ENCODE data around the gene MSI2.

MSI2 gene

GRCh38 chr17:57373048-57373447 lies 116.7 kb downstream of the MSI2 start:
- DNase-seq = no peak

GRCh38 chr17:57373756-57374155 lies 117.4 kb downstream of the MSI2 start:
- no peak for DNase-seq

GRCh38 chr17:57375040-57375769 lies 118.9 kb downstream of the MSI2 start:
- DNase-seq = no peak

- DNase-seq = no peak
Measured at GRCh38 chr17:57375770-57376225, 119.5 kb downstream of the MSI2 start.

GRCh38 chr17:57377094-57377493 lies 120.8 kb downstream of the MSI2 start:
- DNase-seq = no peak

GRCh38 chr17:57379237-57379894 lies 123.0 kb downstream of the MSI2 start:
- no peak for DNase-seq

GRCh38 chr17:57379895-57380434 lies 123.6 kb downstream of the MSI2 start:
- DNase-seq = no peak

- DNase-seq = no peak
Measured at GRCh38 chr17:57381498-57381897, 125.2 kb downstream of the MSI2 start.

GRCh38 chr17:57384219-57384618 lies 127.9 kb downstream of the MSI2 start:
- no peak for DNase-seq

- DNase-seq = no peak
Measured at GRCh38 chr17:57385975-57386374, 129.7 kb downstream of the MSI2 start.

- no peak for DNase-seq
Measured at GRCh38 chr17:57387575-57387974, 131.3 kb downstream of the MSI2 start.

- DNase-seq = no peak
Measured at GRCh38 chr17:57388131-57388725, 131.9 kb downstream of the MSI2 start.

GRCh38 chr17:57389473-57389872 lies 133.2 kb downstream of the MSI2 start:
- no peak for DNase-seq

GRCh38 chr17:57391076-57391825 lies 134.9 kb downstream of the MSI2 start:
- DNase-seq = no peak

GRCh38 chr17:57391857-57392471 lies 135.6 kb downstream of the MSI2 start:
- no peak for DNase-seq

GRCh38 chr17:57393368-57393767 lies 137.0 kb downstream of the MSI2 start:
- no peak for DNase-seq

GRCh38 chr17:57394375-57394774 lies 138.1 kb downstream of the MSI2 start:
- no peak for DNase-seq

- DNase-seq = no peak
Measured at GRCh38 chr17:57395721-57396321, 139.5 kb downstream of the MSI2 start.

GRCh38 chr17:57396511-57396921 lies 140.2 kb downstream of the MSI2 start:
- no peak for DNase-seq

GRCh38 chr17:57397402-57397801 lies 141.1 kb downstream of the MSI2 start:
- no peak for DNase-seq

- no peak for DNase-seq
Measured at GRCh38 chr17:57399690-57400089, 143.4 kb downstream of the MSI2 start.

GRCh38 chr17:57400648-57401047 lies 144.3 kb downstream of the MSI2 start:
- no peak for DNase-seq

Data from CD4-positive, alpha-beta T cell treated with Interleukin-15 for 1 hour (primary cell).